NK-92 treated with Interleukin-12 subunit alpha and Interleukin-12 subunit beta, amount 100 ng/mL, for 24 hours (cell line): ENCODE data around the gene UNC119B.

Experiments
- DNase-seq: peaks from one replicate; lab custom pipeline; 2025; lab: John Stamatoyannopoulos, UW

Gene UNC119B

GRCh38 chr12:120739821-120740613, 29.8 kb downstream of the UNC119B start:
- no peak for DNase-seq

GRCh38 chr12:120740871-120741270, 30.6 kb downstream of the UNC119B start:
- DNase-seq = no peak

GRCh38 chr12:120741476-120742421, 31.5 kb downstream of the UNC119B start:
- no peak for DNase-seq

- DNase-seq = no peak
Measured at GRCh38 chr12:120744922-120745493, 34.8 kb downstream of the UNC119B start.

GRCh38 chr12:120748242-120748641, 38.0 kb downstream of the UNC119B start:
- DNase-seq = no peak

- no peak for DNase-seq
Measured at GRCh38 chr12:120749256-120749655, 39.0 kb downstream of the UNC119B start.

GRCh38 chr12:120750806-120751205, 40.5 kb downstream of the UNC119B start:
- DNase-seq = no peak

GRCh38 chr12:120751389-120751788, 41.1 kb downstream of the UNC119B start:
- no peak for DNase-seq

GRCh38 chr12:120754792-120755191, 44.5 kb downstream of the UNC119B start:
- no peak for DNase-seq

- no peak for DNase-seq
Measured at GRCh38 chr12:120755269-120755668, 45.0 kb downstream of the UNC119B start.

GRCh38 chr12:120757226-120757742, 47.0 kb downstream of the UNC119B start:
- DNase-seq = no peak

- no peak for DNase-seq
Measured at GRCh38 chr12:120757949-120758348, 47.7 kb downstream of the UNC119B start.

- DNase-seq = no peak
Measured at GRCh38 chr12:120758798-120759590, 48.7 kb downstream of the UNC119B start.

- no peak for DNase-seq
Measured at GRCh38 chr12:120759591-120760348, 49.5 kb downstream of the UNC119B start.

GRCh38 chr12:120760349-120761254, 50.3 kb downstream of the UNC119B start:
- DNase-seq = no peak

GRCh38 chr12:120761519-120761934, 51.3 kb downstream of the UNC119B start:
- DNase-seq = no peak

GRCh38 chr12:120762086-120762485, 51.8 kb downstream of the UNC119B start:
- no peak for DNase-seq

- no peak for DNase-seq
Measured at GRCh38 chr12:120763250-120763649, 53.0 kb downstream of the UNC119B start.

- no peak for DNase-seq
Measured at GRCh38 chr12:120764816-120765215, 54.6 kb downstream of the UNC119B start.

GRCh38 chr12:120766566-120766965, 56.3 kb downstream of the UNC119B start:
- no peak for DNase-seq
